Measurements from ENCODE around the gene SKP2. TPM values are rescaled to one million over a fixed set of nuclear protein-coding genes. Genes with fewer than 3 reads are reported as not detected.

The SKP2 gene
- 52.9 and 72.5 TPM in 2 replicates for total RNA-seq

DNA sequence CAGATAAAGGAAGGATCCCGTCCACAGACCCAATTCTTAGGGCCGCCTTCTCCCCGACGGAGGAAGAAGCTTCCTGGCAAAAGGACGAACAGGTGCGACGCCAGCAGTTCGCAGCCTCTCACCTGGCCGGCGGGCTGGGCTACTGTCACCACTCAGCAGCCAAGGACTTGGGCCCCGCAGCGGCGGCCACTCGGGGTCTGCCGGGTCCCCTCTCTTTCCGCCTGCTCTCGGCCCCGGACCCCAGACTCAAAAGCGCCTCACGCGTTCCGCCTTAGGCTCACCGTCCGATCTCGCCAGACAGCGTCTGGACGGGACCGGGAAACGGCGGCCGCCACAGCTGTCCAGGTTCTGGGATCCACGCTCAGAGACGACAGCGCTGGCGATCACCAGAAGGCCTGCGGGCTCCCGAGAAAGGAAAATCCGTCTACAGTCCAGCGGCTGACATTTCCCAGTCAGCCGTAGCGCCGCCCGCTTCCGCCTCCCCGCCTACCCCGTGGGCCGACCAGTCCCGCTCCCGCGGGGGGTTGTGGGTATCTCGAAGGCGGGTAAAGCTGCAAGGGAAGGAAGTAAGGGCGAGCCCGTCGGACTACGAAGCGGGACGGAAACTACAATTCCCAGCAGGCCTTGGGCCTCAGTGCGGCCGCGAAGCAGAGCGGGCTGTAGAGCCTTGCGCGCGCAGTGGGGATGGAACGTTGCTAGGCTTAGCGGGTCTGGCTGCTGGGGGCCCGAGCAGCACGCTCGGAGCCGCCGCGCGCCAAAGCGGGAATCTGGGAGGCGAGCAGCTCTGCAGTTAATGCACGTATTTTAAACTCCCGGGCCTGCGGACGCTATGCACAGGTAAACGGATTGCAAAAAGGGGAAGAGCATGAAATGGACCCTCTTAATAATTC lies at the start of gene SKP2, which contains the start of gene LMBRD2:
Gene SKP2, plus strand, starts transcription at position 678 of the 890 bp plus-strand sequence. Its CDS starts 152 bp downstream, at position 830.
Gene LMBRD2, minus strand, starts transcription at position 454 of the 890 bp plus-strand sequence. CDS start 8,538 bp downstream, outside the sequence.

Small RNA genes within 50 kb of the gene (small RNA-seq; reads per million reads assigned to genes)
- 3.4 reads per million, percentile 69 among the genes with 10 or more reads in this experiment for gene MIR580
- not detected for gene RNU6-1305P

Other genes with a start within 250 kb of the SKP2 start
- gene CAPSL, start 213.5 kb upstream of the SKP2 start, total RNA-seq = not detected in 2 replicates
- gene UGT3A1, start 160.7 kb upstream of the SKP2 start, total RNA-seq = not detected in 2 replicates
- not detected in 2 replicates for gene UGT3A2, start 85.2 kb upstream of the SKP2 start, total RNA-seq
- 9.6 and 12.3 TPM in 2 replicates for gene LMBRD2, start 224 bp upstream of the SKP2 start, total RNA-seq
- gene NADK2, start 89.8 kb downstream of the SKP2 start, total RNA-seq = 21.0 and 21.3 TPM in 2 replicates
- gene RANBP3L, start 149.8 kb downstream of the SKP2 start, total RNA-seq = not detected in 2 replicates

All from thoracic aorta endothelial cell (primary cell).